C1 segment of cervical spinal cord (tissue), 14 donors: ENCODE data around the gene PLTP.
"Not testable (repeated sequence)": the region's sequence is repeated elsewhere in the genome, so short reads cannot be mapped to it uniquely, and the experiment has no call there.

Source experiments
- DNase-seq, 14 donors: peaks; one replicate each; lab custom pipeline; 2025; lab: John Stamatoyannopoulos, UW

The PLTP gene, protein sequence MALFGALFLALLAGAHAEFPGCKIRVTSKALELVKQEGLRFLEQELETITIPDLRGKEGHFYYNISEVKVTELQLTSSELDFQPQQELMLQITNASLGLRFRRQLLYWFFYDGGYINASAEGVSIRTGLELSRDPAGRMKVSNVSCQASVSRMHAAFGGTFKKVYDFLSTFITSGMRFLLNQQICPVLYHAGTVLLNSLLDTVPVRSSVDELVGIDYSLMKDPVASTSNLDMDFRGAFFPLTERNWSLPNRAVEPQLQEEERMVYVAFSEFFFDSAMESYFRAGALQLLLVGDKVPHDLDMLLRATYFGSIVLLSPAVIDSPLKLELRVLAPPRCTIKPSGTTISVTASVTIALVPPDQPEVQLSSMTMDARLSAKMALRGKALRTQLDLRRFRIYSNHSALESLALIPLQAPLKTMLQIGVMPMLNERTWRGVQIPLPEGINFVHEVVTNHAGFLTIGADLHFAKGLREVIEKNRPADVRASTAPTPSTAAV

DNA sequence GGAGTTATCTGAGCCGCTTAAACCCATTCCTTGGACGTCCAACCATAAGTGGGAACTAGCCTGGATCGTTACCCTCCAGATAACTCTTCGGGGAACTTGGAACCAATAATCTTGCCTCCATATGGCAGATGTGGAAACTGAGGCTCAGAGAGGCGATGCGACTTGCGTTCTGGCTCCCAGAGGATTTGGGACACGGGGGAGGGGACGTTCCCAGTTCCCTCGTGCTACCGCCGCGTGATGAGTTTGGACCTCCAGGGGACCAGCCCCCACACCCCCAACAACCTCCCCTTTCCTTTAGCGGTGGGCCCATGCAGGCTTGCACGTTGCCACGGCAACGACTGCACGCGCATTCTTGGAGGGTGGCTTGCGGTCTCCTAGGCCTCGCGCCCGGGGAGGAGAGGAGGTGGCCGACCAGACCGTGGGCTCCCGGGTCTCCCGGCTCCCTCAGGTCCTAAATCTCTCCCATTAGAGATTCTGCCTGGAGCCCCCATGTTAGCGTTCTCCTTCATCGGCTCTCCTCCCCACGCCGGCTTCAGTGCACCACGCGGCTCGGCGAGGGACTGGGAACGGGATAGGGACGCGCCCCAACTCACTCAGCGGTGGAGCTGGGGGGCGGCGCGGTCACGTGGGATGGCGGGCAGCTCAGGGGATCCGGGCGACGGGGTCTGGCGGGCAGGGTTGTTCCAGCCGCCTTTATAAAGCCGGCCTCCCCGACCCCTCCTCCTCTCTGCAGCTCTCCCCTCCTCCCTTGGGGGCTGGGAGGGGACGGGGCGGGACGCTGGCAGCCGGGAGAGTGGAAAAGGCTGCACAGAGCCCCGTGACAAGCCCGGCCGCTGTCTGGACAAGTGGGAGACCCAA lies at the start of gene PLTP:
PLTP (minus strand) TSS at position 670 of the 858 bp plus-strand sequence. CDS start 703 bp downstream, outside the sequence.
- peak in 12 of 14 donors; percentile 23 to 83 (median 58) for DNase-seq

GRCh38 chr20:45959956-45960630 lies 48.1 kb upstream of the PLTP start:
- no peak for DNase-seq

DNA sequence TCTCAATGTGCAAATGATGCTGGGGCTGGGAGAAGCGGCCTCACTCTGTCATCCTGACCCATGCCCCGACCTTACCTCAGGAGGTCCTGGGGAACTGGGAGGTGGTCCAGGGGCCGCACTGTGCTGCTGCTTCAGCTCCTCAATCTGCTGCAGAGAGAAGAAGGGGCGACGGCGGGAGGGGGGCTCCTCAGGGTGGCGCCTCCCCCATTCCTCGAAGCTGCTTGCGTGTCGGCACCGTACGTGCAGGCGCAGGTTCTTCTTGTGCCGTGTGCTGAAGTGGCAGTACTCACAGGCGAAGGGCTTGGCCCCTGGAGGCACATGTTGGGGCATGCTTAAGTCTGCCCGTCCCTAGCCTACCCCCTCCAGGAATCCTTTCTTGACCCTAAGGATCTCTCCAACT lies 47.2 kb upstream of the PLTP start:
- no peak for DNase-seq

- no peak for DNase-seq
Measured at GRCh38 chr20:45958593-45958992, 46.6 kb upstream of the PLTP start.

DNA sequence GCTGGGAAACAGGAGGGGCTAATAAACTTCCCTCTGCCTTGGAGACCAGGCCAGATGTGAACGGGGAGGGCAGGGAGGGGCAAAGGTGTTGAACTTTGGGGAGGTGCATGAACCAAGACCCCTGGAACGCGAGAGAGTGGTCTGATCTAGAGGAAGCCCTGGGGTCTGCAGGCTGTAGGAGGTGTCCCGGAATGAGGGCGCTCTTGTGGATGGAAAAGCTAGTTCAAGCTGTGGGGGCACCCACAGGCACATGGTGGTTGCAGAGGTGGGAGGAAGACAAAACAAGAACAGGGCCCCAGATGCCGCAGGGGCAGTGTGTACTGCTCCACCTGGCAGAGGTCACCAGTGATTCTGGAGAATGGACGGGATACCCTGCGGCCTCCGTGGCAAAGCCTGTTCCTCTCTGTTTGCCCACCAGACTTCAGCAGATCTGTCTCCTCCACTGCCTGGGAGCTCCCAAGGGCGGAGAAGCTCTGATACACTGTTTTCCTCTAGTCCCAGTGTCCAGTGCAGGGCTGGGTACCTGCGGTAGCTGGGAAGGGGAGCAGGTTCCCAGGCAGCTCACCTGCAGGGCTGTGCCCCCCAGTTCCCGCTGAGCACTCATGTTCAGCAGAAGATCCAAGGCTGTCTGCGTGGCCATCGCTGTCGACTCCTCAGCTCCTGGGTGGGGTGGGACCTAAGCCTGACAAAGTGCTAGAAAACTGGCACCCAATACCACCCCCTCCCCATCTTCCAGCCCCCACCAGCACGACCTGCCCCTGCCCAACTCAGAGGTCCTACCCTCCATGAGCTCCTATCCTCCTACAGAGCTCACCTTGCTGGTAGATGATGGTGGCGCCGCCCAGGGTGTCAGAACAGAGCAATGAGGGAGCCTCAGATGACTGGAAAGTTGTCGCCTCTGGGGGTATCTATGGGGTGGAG lies 45.3 kb upstream of the PLTP start:
- no peak for DNase-seq

DNA sequence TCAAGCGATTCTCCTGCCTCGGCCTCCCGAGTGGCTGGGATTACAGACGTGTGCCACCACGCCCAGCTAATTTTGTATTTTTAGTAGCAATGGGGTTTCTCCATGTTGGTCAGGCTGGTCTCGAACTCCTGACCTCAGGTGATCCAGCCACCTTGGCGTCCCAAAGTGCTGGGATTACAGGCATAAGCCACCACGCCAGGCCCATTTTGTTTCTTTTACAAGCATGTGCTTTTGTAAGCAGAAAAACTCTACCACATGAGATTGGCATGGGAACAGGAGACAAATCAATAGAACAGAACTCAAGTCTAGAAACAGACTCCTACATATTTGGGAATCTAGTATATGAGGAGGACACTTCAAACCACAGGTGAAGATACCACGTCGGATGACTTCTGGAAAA lies 44.4 kb upstream of the PLTP start:
- DNase-seq = not testable (repeated sequence)

DNA sequence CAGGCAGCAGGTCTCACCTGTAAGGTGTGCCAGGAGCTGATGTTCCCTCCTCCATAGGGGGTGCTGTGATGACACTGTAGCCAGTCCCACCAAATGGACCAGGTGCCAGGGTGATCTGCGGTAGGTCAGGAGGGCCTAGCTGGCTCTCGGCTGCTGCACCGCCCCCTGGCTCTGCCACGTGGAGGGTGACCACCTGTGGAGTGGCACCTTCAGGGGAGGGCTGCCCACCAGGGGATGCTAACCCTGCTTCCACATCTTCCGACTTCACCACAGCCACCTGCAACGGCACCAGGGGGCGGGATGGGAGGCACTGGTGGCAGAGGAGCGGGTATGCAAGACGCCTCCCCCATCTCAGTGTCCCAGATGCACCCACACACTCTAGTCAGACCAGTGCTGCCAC lies 41.7 kb upstream of the PLTP start:
- no peak for DNase-seq

GRCh38 chr20:45952861-45953260 lies 40.9 kb upstream of the PLTP start:
- DNase-seq = no peak

DNA sequence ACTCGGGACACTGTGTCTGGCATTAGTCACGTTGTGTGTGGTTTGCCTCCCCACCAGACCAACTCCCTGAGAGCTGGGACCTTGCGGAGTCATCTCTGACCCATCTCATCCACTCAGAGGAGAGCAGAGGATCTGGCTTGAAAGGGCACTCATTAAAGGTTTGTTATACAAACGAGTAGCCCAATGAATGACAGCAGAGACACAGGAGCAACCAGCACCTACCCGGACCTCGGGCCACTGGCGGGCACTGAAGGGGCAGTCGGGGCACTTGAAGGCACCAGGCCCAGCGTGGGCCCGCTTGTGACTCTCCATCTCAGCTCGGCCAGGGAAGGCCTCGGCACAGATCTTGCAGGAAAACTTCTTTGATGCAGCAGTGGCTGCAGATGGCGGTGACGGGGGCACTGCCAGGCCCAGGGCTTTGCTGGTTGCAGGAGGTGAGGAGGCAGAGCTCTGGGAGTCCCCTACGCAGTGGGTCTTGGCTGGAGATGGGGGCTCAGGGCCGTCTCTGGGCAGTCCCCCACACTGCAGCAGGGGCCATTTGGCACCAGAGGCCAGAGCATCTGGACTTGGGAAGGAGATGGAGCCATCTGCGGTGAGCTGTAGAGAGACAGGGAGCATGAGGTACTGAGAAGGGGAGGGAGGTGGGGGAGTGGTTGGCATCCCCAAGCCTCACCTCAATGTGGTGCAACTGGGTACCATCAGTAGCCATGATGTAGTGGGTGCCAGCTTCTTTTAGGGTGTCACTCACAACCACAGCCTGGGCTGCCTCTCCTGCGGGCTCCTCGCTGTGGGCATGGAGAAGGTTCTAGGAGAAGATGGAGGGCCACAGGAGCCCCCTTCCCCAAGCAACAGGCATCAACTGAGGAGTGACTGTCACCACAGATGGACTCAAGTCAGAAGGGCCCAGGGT lies 40.2 kb upstream of the PLTP start:
- no peak for DNase-seq

DNA sequence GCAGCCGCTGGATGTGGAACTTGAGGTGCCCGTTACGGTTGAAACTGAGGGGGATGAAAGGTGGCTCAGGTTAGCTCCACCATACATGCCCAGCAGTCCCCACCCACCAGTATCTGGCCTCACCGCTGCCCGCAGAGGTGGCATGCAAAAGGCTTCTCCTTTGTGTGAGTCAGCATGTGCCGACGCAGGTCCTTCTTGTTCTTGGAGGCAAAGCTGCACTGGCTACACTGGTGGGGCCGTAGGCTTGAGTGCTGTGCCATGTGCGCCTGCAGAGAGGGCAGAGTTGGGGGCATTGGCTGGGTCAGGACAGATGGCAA lies 38.3 kb upstream of the PLTP start:
- no peak for DNase-seq

DNA sequence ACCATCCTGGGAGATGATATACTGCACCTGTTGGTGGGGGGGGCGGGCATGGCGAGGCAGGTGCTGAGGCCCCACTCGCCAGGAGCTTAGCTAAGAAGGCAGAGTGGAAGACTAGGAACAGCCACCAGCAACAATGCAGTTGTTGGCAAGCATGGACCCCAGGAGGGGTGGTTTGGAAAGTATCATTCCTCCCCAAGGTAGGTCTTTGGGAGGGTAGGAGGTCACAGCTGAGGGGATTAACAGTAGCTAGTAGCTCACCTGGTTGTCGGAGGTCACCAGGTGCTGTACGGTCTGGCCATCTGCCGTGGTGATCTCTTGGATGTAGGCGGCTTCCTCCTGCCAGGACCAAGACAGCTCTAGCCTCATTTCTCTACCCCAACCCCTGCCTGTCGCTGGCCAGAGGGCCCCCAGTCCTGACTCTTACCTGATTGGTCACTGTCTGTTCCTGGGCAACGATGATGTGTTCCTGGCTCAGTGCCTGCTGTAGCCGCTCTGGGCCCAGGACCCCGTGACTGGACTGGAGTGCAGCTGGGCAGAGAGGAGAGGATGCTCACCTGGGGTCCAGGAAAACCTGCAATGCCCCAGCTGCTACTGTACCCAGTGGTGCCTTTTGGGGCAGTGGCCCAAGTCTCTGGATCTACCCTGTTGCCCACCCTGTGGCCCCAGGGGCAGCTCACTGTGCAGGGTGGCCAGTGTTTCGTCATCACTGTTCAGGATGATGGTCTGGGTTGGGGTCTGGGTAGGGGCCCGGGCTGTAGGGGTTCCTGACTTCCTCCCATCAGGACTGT lies 37.8 kb upstream of the PLTP start:
- peak in 1 of 14 donors; percentile 38 for DNase-seq

- no peak for DNase-seq
Measured at GRCh38 chr20:45948742-45949541, 37.0 kb upstream of the PLTP start.

GRCh38 chr20:45948261-45948733 lies 36.3 kb upstream of the PLTP start:
- DNase-seq = no peak

DNA sequence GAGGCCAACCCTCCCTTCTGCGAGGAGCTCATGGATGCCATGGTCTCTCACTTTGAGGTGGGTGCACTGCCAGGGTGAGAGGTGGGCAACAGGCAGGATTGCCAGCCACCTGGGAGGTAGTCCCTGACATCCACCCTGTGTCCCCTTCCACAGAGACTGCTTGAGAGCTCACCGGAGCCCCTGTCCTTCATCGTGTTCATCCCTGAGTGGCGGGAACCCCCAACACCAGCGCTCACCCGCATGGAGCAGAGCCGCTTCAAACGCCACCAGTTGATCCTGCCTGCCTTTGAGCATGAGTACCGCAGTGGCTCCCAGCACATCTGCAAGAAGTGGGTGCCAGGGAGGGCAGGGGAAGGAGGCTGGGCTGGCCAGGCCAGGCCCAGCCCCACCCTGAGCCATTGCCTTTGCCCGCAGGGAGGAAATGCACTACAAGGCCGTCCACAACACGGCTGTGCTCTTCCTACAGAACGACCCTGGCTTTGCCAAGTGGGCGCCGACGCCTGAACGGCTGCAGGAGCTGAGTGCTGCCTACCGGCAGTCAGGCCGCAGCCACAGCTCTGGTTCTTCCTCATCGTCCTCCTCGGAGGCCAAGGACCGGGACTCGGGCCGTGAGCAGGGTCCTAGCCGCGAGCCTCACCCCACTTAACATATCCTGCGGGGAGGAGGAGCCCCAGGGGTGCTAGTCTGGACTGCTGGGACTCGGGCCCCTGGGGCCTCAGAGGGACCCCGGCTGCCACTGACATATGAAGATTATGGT lies 35.3 kb upstream of the PLTP start:
- no peak for DNase-seq

GRCh38 chr20:45946149-45946970 lies 34.4 kb upstream of the PLTP start:
- peak in 6 of 14 donors; percentile 12 to 55 (median 16) for DNase-seq

- no peak for DNase-seq
Measured at GRCh38 chr20:45945678-45946148, 33.8 kb upstream of the PLTP start.
